Mammary epithelial cell (primary cell): ENCODE measurements around the gene INSYN2A.

Source experiments
- CTCF ChIP-seq, 2 donors: IDR thresholded peaks in 1 of 2; conservative IDR thresholded peaks in 1 of 2; 2 replicates each; pipeline ENCODE4 v1.5.1; 2011 to 2012; ENCODE audit warnings: inconsistent platforms in 2 of 2, low read length in 2 of 2, mild to moderate bottlenecking in 2 of 2, control low read depth in 1 of 2, low read depth in 1 of 2; ENCODE audit not compliant: insufficient read depth in 1 of 2; ENCODE audit errors: extremely low read depth in 1 of 2
- EZH2 ChIP-seq: IDR thresholded peaks from 2 replicates; pipeline ENCODE4 v1.6.1; 2012; ENCODE audit warnings: low read length, inconsistent platforms, borderline replicate concordance

GRCh38 chr10:127195041-127195506, 1.3 kb downstream of the INSYN2A start:
- TF ChIP-seq CTCF (conservative IDR thresholded peaks at IDR 0.05 in 1 of 2, IDR thresholded peaks at IDR 0.05 in 1 of 2; ENCODE audit: extremely low read depth in 1 of 2, insufficient read depth in 1 of 2, low read depth in 1 of 2, low read length in 2 of 2) (no peak), EZH2 (no peak)
